Caco-2 (cell line): ENCODE results near the gene KRT79. TPM values are rescaled to one million over a fixed set of nuclear protein-coding genes. Genes with fewer than 3 reads are reported as not detected.

Source experiments
- BruUV-seq: library from RNA; stranded (reverse); fragments of 400-500 nt; replicated peaks from 2 replicates; lab custom pipeline; 2021; lab: Mats Ljungman, UMichigan
- CTCF ChIA-PET: fragments of 300-600 bp; sonication (Branson Sonifier 250); formaldehyde crosslinking; loops from one replicate; lab custom pipeline; 2022; ENCODE audit warnings: antibody characterized with exemption; lab: Charles Lee
- POLR2A ChIA-PET: fragments of 300-600 bp; sonication (Branson Sonifier 250); formaldehyde crosslinking; loops from one replicate; lab custom pipeline; 2022; ENCODE audit warnings: antibody characterized with exemption; lab: Charles Lee
- DNase-seq, 2 experiments: peaks; one replicate each; pipeline versions ENCODE4 v3.0.0 to v3.0.0-alpha.2; 2020 to 2022
- H3K27me3 ChIP-seq: replicated peaks from 2 replicates; pipeline ENCODE4 v1.6.0; 2011; ENCODE audit warnings: low read length; ENCODE audit not compliant: control insufficient read depth, insufficient read depth
- H3K36me3 ChIP-seq: 2 replicates; pipeline ENCODE4 v1.5.1; 2011; ENCODE audit warnings: low read length; ENCODE audit not compliant: control insufficient read depth, insufficient read depth
- H3K4me1 ChIP-seq: fragments of 250-450 bp; sonication (Bioruptor Pico); 2 replicates; pipeline ENCODE4 v1.5.1; 2020; ENCODE audit warnings: mild to moderate bottlenecking
- H3K4me3 ChIP-seq: 2 replicates; pipeline ENCODE4 v1.5.1; 2011; ENCODE audit warnings: low read depth, mild to moderate bottlenecking, control low read depth, low read length
- H3K9me3 ChIP-seq: fragments of 250-450 bp; sonication (Bioruptor Pico); 2 replicates; pipeline ENCODE4 v1.5.1; 2020; ENCODE audit warnings: mild to moderate bottlenecking, moderate library complexity
- H3K27ac Mint-ChIP-seq: one replicate; pipeline ENCODE4 v1.8.0; 2022; ENCODE audit warnings: mixed read lengths; ENCODE audit not compliant: unreplicated experiment
- H3K27me3 Mint-ChIP-seq: one replicate; pipeline ENCODE4 v1.8.0; 2022; ENCODE audit warnings: mixed read lengths; ENCODE audit not compliant: insufficient read depth, unreplicated experiment
- H3K36me3 Mint-ChIP-seq: one replicate; pipeline ENCODE4 v1.8.0; 2022; ENCODE audit warnings: mild to moderate bottlenecking, mixed read lengths; ENCODE audit not compliant: insufficient read depth, unreplicated experiment
- H3K4me1 Mint-ChIP-seq: one replicate; pipeline ENCODE4 v1.8.0; 2022; ENCODE audit warnings: low read depth, mixed read lengths; ENCODE audit not compliant: unreplicated experiment
- H3K4me3 Mint-ChIP-seq: one replicate; pipeline ENCODE4 v1.8.0; 2022; ENCODE audit warnings: mild to moderate bottlenecking, moderate library complexity, mixed read lengths; ENCODE audit not compliant: unreplicated experiment
- H3K9me3 Mint-ChIP-seq: one replicate; pipeline ENCODE4 v1.8.0; 2022; ENCODE audit warnings: mixed read lengths; ENCODE audit not compliant: unreplicated experiment
- intact Hi-C: fragments of 100-400 bp; cut with micrococcal nuclease; formaldehyde crosslinking; loops from one replicate; pipeline ENCODE4 v1.10.0; 2022; ENCODE audit not compliant: unreplicated experiment
- total RNA-seq: library from RNA; stranded (reverse); gene quantifications from 2 replicates; pipeline ENCODE4 v1.2.3, GENCODE V29; 2022
- TF ChIP-seq, protein P1 (sequence below), 2 experiments: fragments of 200-600 bp in 1 of 2; IDR thresholded peaks; 1 replicate in 1 of 2; 2 replicates in 1 of 2; pipeline versions ENCODE4 v1.5.1 to v1.8.0; 2011 to 2022; ENCODE audit warnings: antibody characterized with exemption in 1 of 2, control low read depth in 1 of 2, inconsistent platforms in 1 of 2, low read depth in 1 of 2, low read length in 1 of 2, mild to moderate bottlenecking in 1 of 2, moderate library complexity in 1 of 2; ENCODE audit not compliant: insufficient read depth in 1 of 2, severe bottlenecking in 1 of 2, unreplicated experiment in 1 of 2

Gene KRT79
- total RNA-seq, 1 experiment from 2014 or later: not detected

DNA sequence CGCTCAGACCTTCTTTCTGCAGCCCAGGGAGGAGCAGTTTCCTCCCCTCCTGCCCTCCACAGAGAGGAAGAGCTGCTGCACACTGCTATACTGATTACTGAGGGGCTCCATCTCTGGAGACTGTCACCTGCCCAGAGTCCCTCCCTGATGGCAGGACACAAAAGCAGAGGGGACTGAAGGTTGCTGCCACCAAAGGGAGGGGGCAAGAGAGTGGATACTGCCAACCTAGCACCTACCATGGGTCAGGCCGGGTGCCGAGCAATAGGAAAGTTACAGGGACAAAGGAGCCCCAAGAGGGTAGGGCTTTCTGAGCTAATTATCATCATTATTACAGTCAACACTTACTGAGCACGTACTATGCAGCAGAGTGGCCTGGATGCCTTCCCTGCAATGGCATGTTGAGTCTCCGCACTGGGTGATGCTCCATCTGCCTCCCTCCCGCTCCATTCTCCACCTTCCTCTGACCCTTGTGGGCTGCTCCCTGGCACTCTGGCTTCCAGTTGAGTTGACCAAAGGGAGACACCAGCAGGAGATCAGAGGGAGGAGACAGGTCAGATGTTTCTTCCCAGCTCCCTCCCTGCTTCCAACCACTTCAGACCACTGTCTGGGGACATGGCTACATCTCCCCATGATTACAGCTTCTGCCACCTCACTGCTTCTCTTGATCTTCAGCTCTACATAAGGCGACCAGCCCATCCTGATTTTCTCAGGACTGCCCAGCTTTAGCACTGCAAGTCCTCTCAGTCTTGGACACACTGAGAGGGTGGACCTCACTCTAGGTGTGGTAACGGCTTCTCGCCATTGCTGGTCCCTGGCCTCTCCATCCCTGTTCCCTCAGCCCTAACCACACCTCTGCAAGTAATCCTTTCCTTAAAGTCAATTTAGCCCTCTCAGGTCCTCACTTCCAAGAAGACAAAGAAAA is 2.6 kb upstream of the KRT79 start:
- TF ChIP-seq, protein P1, sequence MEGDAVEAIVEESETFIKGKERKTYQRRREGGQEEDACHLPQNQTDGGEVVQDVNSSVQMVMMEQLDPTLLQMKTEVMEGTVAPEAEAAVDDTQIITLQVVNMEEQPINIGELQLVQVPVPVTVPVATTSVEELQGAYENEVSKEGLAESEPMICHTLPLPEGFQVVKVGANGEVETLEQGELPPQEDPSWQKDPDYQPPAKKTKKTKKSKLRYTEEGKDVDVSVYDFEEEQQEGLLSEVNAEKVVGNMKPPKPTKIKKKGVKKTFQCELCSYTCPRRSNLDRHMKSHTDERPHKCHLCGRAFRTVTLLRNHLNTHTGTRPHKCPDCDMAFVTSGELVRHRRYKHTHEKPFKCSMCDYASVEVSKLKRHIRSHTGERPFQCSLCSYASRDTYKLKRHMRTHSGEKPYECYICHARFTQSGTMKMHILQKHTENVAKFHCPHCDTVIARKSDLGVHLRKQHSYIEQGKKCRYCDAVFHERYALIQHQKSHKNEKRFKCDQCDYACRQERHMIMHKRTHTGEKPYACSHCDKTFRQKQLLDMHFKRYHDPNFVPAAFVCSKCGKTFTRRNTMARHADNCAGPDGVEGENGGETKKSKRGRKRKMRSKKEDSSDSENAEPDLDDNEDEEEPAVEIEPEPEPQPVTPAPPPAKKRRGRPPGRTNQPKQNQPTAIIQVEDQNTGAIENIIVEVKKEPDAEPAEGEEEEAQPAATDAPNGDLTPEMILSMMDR (IDR thresholded peaks at IDR 0.05; ENCODE audit: insufficient read depth in 1 of 2, low read depth in 1 of 2, low read length in 1 of 2, severe bottlenecking in 1 of 2, unreplicated experiment in 1 of 2): no peak
- POLR2A ChIA-PET: no interaction called here

DNA sequence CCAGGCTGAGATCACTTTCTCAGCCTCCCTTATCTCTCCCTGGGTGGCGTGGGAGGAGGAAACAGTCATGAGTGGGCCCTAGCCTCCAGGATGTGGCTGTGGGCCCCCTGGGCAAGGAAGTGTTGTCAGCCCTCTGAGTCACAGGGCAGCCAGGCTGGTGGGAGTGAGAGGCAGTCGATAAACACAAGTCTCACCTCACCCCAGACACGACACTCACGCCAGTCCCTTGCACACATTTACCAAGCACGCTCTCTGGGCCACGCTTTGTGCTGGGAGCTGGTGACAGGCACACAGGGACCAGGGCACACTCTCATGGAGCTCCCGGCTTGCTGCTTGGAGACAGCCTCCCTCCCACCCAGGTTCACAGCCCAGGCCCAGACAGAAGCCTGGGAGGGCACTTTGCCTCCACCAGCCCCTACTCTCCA is 1.9 kb upstream of the KRT79 start:
- intact Hi-C loops: no loop called here
- POLR2A ChIA-PET: no interaction called here
- CTCF ChIA-PET: interaction anchor here (1.2 kb wide), 1 partner anchor 29 kb away, joined by 3 read pairs; no protein-coding TSS in a partner anchor
- no peaks in the 10 kb centered on the region for H3K9me3 ChIP-seq
- no TSS peak for BruUV-seq
- no peak for DNase-seq
- no peak overlapping the region for H3K4me3 ChIP-seq
- no peaks in the 10 kb centered on the region for H3K9me3 Mint-ChIP-seq
- H3K4me3 Mint-ChIP-seq: no peak overlapping the region
- peaks cover 10% of the 10 kb centered on the region for H3K4me1 ChIP-seq
- H3K27me3 Mint-ChIP-seq: peaks cover 5% of the 10 kb centered on the region
- H3K36me3 Mint-ChIP-seq: no peaks in the 10 kb centered on the region
- no peaks in the 10 kb centered on the region for H3K36me3 ChIP-seq
- H3K27ac Mint-ChIP-seq: no peak overlapping the region
- no peaks in the 10 kb centered on the region for H3K27me3 ChIP-seq
- peaks cover 16% of the 10 kb centered on the region for H3K4me1 Mint-ChIP-seq
- TF ChIP-seq, protein P1 (IDR thresholded peaks at IDR 0.05; ENCODE audit: insufficient read depth in 1 of 2, low read depth in 1 of 2, low read length in 1 of 2, severe bottlenecking in 1 of 2, unreplicated experiment in 1 of 2): no peak

More for the DNA sequence above, 2.6 kb upstream of the KRT79 start:
- H3K4me1 ChIP-seq: peaks cover 10% of the 10 kb centered on the region
- intact Hi-C loops: no loop called here
- no peaks in the 10 kb centered on the region for H3K36me3 ChIP-seq
- no peak for DNase-seq
- no peaks in the 10 kb centered on the region for H3K9me3 Mint-ChIP-seq
- H3K27ac Mint-ChIP-seq: no peak overlapping the region
- H3K36me3 Mint-ChIP-seq: no peaks in the 10 kb centered on the region
- H3K27me3 ChIP-seq: no peaks in the 10 kb centered on the region
- H3K9me3 ChIP-seq: no peaks in the 10 kb centered on the region
- CTCF ChIA-PET: interaction anchor here (0.6 kb wide), 1 partner anchor 53 kb away, joined by 8 read pairs; no protein-coding TSS in a partner anchor
- no peak overlapping the region for H3K4me3 ChIP-seq
- H3K27me3 Mint-ChIP-seq: peaks cover 5% of the 10 kb centered on the region
- BruUV-seq: no TSS peak
- peaks cover 16% of the 10 kb centered on the region for H3K4me1 Mint-ChIP-seq
- H3K4me3 Mint-ChIP-seq: no peak overlapping the region

DNA sequence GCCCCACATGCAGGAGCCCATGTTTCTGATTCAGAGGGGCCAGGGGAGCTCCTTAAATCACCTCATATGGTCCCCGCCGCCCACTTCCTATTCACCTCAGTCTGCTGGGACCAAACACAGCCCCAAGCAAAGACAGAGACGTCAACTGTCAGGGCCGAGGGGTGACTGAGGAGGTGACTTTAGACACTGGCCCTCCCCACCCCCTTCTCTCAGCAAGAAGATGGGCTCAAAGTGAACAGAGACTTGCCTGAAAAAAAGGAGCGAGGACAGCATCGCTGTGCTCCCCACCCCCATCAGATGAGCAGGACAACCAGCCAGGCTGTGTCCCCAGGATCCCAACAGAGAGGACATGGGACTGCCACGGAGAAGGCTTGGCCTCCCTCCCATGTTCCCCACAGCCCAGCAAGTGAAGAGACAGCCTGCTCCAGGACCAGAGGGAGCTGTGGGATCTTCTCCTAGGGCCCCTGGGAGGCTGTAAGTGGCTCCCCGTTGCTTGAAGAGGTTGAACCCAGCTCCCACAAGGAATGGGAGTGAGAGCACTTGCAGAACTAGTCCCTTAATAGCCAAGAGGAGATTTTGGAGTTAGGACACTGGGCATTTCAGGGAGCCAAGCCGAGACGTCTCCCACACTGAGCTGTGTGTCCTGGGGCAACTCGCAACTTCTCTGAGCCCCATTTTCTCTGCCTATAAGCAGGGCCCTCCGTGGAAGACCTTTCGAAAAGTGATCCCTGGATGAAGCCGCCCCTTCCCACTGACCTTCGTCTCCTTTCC is 1.3 kb upstream of the KRT79 start:
- TF ChIP-seq, protein P1 (IDR thresholded peaks at IDR 0.05; ENCODE audit: insufficient read depth in 1 of 2, low read depth in 1 of 2, low read length in 1 of 2, severe bottlenecking in 1 of 2, unreplicated experiment in 1 of 2): no peak
- no peak overlapping the region for H3K4me3 ChIP-seq
- ChIA-PET POLR2A (no interaction called here), CTCF (interaction anchor here (1.2 kb wide), 1 partner anchor 30 kb away, joined by 3 read pairs; no protein-coding TSS in a partner anchor)
- DNase-seq: no peak
- H3K4me1 Mint-ChIP-seq: peaks cover 16% of the 10 kb centered on the region
- no peaks in the 10 kb centered on the region for H3K36me3 ChIP-seq
- no peaks in the 10 kb centered on the region for H3K27me3 ChIP-seq
- no peaks in the 10 kb centered on the region for H3K9me3 Mint-ChIP-seq
- intact Hi-C loops: no loop called here
- peaks cover 10% of the 10 kb centered on the region for H3K4me1 ChIP-seq
- H3K27me3 Mint-ChIP-seq: peaks cover 5% of the 10 kb centered on the region
- no peak overlapping the region for H3K4me3 Mint-ChIP-seq
- no peak overlapping the region for H3K27ac Mint-ChIP-seq
- no peaks in the 10 kb centered on the region for H3K36me3 Mint-ChIP-seq
- no peaks in the 10 kb centered on the region for H3K9me3 ChIP-seq
- BruUV-seq: no TSS peak
